ENCODE measurements around the gene EME2.

Gene EME2

DNA sequence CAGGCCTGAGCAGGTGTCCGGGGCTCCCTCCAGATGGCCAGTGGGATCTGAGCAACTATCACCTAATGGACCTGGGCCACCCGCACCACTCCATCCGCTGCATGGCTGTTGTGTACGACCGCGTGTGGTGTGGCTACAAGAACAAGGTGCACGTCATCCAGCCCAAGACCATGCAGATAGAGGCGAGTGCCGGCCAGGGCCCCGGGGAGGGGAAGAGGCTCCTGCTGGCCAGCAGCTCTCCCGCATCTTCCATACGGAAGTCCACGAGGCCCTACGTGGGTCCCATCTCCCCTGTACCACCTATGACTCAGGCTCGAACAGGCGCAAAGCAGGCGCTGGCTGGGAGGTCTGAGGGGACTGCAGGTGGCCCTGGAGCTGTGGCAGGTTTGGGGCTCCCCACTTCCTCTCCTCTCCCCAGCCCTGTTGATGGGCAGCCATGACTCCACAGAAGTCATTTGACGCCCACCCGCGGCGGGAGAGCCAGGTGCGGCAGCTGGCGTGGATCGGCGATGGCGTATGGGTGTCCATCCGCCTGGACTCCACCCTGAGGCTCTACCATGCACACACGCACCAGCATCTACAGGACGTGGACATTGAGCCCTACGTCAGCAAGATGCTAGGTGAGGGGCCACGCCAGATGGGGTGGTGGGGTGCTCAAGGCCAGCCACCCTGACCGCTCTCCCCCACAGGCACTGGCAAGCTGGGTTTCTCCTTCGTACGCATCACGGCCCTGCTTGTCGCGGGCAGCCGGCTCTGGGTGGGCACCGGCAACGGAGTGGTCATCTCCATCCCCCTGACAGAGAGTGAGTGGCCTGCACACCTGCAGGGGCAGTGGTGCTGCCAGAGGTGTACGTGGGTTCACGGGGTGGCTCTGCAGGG, 5.3 kb upstream of the EME2 start:
- no peak for DNase-seq

DNA sequence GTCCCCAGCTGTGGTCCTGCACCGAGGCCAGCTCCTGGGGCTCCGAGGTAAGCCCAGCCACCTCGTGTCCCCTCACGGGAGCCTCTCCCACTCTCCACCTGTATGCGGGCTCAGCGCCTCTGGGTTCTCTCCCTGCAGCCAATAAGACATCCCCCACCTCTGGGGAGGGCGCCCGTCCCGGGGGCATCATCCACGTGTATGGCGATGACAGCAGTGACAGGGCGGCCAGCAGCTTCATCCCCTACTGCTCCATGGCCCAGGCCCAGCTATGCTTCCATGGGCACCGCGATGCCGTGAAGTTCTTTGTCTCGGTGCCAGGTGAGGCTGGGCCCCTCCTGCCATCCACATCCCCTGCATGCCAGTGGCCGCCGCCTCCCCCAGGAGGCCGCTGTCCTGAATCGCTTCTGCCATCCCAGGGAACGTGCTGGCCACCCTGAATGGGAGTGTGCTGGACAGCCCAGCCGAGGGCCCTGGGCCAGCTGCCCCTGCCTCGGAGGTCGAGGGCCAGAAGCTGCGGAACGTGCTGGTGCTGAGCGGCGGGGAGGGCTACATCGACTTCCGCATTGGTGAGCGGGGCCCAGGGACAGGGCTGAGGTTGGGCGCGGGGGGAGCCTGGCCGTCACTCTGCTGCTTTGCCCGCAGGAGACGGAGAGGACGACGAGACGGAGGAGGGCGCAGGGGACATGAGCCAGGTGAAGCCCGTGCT, 4.4 kb upstream of the EME2 start:
- no peak for DNase-seq

DNA sequence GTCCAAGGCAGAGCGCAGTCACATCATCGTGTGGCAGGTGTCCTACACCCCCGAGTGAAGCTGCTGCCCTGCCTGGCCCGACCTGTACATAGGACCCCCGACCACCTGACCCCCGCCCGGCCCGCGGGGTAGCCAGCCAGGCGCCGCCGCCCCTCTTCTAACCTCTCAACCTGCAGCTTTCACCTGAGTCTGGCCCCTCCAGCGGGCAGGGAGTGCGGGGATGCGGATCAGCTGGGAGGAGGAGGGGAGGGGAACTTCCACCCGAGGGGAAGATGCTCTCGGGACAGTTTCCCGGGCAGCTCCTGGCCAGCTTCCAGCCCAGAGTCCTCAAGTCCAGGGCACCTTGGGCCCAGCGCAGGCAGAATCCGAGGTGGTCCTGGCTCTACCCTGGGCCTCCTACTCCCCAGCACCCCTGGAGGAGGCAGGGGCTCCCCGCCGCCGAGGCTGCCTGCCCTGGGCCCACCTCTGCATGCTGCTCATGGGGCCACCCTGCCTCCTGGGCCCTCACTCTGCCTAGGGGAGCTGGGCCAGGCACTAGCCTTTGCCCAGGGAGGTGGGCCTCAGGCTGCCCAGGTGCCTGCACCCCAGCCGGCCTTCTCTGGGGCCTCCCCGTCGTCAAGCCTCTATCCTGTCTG, 3.7 kb upstream of the EME2 start:
- no peak for DNase-seq

DNA sequence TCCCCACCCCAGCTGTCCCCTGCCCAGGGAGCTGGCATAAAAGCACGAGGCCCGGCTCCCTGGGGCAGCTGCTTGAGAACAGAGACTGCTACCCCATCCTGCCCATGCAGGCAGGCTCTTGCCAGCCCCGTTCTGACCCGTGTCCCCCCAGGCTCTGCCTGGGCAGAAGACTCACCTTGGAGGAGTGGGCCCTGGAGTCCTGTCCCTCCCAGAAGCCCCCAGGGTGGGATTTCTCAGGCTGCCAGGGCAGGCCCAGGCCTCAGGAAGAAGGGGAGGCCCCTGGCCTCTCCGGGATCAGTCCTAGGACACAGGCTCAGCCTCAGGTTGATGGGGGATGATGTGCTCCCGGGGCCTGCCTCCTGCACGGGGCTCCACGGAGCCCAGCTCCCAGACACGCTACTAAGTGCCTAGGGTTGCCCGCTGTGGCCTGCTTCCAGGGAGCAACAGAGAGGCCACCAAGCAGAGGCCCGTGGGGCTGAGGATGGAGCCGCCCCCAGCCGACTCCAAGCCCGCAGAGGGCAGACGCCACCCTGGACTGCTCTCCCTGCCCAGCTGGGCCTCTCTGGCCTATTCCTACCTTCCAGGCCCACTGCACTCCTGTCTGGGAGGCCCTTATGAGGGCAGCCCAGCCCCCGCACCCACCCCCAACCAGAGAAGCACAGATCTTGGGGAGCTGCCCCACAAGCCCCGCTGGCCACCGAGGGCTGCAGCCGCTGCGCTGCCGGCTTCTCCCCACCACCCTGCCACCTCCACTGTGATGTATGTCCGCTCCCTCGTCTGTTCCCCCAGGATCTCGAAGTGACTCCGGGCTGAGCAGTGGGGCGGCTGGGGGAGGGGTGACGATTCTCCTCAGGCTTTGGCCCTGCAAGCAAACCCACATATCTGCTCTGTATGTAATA, 3.0 kb upstream of the EME2 start:
- no peak for DNase-seq

DNA sequence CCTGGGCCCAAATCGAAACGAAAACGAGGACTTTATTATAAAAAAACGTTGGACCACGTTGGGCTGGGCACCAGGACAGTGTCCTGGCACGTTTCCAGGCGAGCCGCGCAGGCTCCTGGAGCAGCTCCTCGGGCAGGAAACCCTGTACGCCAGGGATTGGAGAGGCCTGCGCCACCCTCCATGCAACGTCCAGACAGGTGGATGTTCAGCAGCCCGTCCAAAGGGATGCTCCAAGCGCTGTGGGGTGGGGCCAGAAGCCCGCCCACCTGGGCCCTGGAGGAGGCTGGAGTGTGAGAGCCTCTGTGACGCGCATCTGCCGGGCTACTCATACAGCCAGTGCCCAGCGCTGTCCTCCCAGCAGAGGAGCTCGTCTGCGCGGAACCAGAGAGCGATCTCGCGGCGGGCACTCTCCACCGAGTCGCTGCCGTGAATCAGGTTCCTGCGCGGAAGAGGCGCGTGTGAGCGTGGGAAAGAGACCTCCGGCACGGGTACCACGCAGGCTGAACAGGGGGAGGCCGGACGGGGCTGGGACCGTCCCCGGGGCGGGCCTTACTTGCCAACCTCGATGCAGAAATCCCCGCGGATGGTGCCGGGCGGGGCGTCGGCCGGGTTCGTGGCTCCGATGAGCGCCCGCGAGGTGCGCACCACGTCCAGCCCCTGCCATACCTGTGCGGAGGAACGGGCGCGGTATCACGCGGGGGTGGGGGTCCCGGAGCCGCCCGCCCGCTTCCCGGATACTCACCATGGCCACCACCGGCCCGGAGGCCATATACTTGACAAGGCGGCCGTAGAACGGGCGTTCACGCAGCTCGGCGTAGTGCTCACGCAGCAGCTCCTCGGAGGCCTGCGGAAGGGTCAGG, 2.1 kb upstream of the EME2 start:
- peak; percentile 72 for DNase-seq

DNA sequence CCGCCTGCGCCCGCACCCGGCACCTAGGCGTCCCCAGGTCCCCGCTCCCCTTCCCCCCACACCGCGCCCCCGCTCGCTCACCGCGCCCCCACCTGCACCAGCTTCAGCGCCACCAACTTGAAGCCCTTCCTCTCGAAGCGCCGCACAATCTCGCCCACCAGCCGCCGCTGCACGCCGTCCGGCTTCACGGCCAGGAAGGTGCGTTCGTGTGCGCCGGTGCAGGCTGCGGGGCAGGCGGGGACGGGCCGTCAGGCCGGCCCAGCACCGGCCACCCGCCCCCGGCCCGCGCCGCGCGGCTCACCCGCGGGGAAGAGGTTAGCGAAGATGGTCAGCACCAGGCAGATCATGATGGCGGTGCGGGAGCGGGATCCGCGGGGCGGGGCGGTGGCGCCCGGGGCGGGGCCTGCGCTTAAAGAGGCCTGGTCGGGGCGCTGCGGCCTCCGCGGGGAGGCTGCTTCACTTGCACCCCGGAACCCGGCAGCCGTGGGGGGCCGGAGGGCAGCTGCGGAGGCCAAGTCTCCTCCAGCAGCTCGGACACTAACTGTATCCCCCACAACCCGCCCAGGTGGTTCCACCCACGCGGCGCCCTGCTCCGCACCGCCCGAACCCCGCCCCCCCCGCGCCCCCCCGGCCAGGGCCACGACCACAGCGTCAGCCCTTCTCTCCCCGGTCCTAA, 1.3 kb upstream of the EME2 start, which contains the start of gene NME3:
Gene NME3 (minus strand): TSS at position 356 of the 676 bp plus-strand sequence. CDS start 9 bp downstream, at position 347.
- peak; percentile 82 for DNase-seq

DNA sequence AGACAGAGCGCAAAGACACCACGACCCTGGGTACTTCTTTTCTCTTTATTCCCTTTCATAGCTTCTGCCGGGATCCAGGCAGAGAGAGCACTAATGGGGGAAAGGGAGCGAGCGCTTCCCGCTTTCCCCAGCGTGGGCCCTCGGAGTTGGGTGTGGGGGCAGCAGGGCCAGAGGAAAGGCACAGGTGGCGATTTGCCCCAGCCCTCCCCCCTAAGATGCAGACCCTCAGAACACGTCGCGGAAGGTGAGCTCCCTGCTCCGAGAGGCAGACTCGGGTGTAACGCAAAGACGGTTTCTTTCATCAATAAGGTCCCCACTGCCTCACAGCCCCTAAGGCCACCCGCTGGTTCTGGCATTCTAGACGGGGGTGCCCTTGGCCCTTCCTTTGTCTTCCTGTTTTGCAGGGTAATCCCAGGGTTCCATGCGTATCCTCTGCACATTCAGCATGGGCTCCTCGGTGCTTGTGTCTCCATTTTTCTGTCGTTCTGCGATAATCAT, 697 bp upstream of the EME2 start:
- DNase-seq: no peak

DNA sequence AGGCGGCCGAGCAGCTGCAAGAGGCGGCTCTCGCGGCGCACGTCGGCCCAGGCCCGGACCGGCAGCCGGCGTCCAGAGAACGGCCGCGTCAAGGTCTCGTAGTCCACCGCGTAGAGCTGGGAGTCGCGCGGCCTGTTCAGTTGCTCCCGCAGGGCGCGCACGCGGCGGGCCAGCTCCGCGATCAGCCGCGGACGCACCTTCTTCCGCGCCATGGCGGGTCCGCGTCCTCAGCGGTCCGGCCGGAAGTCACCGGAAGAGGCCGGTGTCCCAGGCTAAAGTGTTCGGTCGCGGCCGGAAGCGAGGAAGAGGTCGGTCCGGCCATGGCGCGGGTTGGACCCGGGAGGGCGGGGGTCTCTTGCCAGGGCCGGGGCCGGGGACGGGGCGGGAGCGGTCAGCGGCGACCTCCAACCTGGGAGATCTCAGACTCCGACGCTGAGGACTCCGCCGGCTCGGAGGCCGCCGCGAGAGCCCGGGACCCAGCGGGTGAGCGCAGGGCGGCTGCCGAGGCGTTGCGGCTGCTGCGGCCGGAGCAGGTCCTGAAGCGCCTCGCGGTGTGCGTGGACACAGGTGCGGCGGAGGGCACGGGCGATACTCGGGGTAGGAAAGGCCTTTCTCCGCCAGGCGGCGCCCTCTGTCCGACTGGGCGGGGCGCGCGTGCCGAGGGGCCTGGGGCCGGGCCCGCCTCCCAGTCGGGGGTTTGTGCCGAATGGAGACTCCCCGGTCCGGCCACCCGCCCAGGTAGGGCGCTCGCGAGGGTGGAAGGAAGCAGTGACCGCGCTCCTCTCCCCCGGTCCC, 495 bp downstream of the EME2 start, which contains the start of gene MRPS34:
Gene MRPS34 (minus strand): TSS at position 227 of the 795 bp plus-strand sequence. CDS start 15 bp downstream, at position 212.
- peak; percentile 81 for DNase-seq

DNA sequence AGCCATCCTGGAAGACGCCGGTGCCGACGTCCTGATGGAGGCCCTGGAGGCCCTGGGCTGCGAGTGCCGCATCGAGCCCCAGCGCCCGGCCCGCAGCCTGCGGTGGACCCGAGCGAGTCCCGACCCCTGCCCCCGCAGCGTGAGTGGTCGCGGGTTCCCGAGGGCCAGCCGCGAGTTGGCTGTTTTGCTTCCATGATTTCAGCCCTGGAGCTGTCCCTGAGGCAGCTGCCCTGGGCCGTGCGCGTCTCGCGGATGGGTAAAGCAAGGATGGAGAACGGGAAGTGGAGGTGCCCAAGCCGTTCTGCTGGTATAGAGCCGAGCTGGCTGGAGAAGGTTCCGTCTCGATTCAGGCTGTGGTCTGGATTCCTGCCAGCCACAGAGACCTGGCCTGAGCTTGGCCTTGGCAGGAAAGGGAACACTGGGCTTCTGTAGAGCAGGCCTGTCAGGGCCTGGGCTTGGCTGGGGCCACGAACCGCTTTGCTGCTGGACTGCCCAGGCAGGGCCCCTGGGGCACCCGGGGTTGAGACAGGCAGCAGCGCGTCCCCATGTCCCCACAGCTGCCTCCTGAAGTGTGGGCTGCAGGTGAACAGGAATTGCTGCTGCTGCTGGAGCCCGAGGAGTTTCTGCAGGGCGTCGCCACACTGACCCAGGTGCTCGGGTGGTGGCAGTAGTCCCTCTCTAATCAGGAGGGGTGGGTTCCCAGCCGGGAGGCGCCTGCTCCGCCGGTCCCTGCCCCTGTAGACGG, 1.3 kb downstream of the EME2 start:
- no peak for DNase-seq

DNA sequence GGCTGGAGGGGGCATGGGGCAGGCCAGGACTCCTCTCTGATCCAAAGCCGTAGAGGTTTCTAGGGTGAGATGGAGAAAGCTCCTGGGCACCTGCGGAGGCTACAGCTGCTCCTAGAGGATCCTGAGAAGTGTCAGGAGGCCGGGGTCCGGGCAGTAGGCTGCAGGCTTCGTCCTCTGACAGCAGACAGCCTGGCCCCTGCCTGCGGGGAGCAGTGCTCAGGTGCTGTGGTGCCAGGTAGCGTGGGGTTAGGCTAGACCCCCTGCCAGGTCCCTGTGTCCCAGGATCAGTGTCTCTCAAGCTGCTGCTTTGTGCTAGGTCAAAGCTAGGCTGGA, 1.8 kb downstream of the EME2 start:
- DNase-seq: no peak

DNA sequence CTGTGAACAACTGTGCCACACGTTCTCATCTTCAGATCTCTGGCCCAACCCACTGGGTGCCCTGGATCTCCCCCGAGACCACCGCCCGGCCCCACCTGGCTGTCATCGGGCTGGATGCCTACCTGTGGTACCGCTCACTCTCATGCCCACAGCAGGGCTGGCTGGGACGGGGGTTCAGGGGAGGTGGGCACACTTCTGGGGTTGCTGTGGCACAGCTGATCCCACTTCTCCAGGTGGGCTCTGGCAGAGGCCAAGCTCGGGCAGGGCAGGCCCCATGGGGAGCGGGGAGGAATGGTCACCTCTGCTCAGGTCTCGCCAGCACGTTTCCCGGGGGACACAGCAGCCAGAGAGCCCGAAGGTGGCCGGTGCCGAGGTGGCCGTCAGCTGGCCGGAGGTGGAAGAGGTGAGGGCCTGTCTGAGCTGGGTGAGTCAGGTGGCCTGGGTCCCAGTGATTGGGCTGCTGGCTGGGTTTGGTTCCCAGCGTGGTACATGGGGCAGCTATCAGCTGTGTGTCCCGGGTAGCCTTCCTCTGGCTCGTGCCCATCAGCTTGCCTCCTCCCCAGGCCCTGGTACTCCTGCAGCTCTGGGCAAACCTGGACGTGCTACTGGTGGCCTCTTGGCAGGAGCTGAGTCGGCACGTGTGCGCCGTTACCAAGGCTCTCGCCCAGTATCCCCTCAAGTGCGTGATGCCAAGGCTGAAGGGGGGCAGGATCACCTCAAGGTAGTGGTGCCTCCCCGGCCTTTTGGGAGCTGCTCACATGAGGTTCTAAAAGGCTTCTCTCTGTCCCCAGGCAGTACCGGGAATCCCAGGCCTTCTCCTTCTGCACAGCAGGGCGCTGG, 2.6 kb downstream of the EME2 start:
- no peak for DNase-seq

DNA sequence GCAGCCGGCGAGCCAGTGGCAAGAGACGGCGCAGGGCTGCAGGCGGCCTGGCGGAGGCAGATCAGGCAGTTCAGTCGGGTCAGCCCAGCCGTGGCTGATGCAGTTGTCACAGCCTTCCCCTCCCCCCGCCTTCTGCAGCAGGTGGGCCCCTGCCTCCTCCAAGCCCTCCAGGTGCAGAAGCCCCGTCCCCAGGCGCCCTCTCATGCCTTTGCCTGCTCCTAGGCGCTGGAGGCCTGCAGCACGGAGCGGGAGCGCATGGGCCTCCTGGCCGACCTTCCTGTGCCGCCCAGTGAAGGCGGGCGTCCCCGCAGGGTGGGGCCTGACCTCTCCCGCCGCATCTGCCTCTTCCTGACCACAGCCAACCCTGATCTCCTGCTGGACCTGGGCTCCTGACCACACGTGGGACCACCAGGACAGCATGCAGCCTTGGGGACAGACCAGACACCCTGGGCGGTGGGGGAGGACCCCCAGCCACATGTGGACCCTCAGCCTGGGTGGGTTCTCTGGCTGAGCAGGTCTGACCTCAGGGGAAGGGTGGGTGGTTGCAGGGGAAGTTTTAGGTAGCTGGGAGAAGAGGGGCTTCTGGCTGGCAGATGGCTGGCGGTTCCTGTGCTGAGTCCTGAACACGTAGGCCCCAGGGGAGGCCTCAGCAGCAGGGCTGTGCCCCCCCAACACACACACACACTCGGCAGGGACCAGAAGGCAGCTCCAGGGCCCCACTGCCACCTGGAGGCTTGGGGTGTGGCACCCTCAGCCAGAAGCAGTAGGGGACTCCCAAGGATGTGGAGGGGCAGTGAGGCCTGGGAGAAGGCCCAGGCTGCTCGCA, 3.4 kb downstream of the EME2 start:
- no peak for DNase-seq

DNA sequence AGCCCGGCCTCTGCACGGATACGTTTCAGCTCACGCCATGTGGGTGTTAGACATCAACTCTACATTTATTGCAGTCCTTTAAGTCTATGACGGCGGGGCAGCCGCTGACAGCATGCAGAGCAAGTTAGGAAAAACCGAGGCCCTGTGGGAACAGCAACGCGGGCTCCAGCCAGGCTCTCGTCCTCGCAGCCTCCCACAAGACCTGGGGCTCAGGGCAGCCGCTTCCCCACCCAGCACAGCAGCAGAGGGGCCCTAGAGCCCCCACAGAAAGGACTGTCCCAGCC, 4.0 kb downstream of the EME2 start:
- DNase-seq: no peak

DNA sequence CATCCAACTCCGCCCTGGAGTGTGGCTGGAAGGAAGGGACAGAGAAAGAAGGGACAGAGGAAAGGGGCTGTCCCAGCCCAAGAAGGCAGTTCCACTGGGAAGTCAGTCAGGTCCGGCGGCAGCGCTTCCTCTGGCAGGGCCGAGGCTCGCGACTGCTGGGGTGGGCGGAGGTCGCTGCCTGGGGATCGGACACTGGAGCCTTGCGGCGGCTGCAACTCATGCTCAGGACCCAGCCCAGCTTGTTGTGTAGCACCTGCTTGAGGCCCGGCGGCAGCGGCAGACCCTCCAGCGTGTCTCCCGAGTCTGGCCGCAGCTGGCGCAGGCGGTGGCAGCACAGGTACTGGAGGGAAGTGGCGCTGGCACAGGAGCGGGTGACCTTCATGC, 4.4 kb downstream of the EME2 start:
- no peak for DNase-seq

DNA sequence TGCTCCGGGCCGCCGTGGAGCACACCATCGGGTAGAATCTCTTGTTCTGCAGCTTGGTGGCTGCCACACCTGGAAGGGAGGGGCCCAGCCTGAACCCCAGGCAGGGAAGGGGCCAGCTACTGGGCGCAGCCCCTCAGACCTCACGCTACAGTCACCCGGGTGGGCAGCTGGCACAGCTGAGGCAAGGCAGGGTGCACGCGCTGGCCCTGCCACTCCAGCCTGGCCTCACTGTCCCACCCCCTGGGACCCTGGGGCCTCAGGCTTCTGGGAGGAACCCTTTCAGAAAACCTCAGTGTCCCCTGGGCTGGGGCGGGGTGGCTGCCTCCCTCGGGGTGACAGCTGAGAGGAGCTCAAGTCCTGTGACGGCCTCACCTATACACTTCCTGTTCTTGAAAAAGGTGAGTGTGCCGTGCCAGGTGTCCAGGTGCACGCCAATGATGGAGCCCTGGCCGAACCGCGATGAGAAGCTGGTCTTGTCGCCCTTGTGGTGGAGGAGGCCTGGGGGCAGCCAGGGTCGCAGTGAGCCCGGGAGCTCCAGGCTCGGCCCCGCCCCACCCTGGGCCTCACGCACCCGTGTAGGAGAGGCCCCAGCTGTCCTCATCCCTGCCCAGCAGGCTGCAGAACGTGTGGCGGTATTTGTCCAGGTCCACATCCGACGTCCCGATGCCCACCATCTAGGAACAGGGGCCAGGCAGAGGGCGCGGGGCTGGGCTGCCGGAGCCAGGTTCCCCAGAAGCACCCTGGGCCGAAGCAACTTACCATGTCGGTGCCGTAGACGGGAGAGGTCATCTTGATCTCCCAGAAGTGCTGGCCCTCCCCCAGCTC, 5.0 kb downstream of the EME2 start:
- no peak for DNase-seq
